GM12878 (cell line): ENCODE measurements around the gene RHOBTB1. TPM values are rescaled to one million over a fixed set of nuclear protein-coding genes. Genes with fewer than 3 reads are reported as not detected.

Experiments used
- ATAC-seq: fragments of 200-7000 bp; cut with Tn5 transposase; 3 replicates; pipeline ENCODE4 v1.9.1; 2020; ENCODE audit warnings: mild to moderate bottlenecking, moderate library complexity
- BruUV-seq: library from RNA; stranded (reverse); fragments of 400-500 nt; replicated peaks from 2 replicates; lab custom pipeline; 2021; lab: Mats Ljungman, UMichigan
- CTCF ChIA-PET: fragments of 300-600 bp; sonication (Branson Sonifier 250); formaldehyde crosslinking; extraction: SDS; loops from one replicate; lab custom pipeline; 2021; ENCODE audit warnings: inconsistent platforms; lab: Yijun Ruan, JAX
- POLR2A ChIA-PET: fragments of 350-600 bp; formaldehyde crosslinking; extraction: SDS; loops from one replicate; lab custom pipeline; 2021; ENCODE audit warnings: inconsistent platforms; lab: Charles Lee
- RAD21 ChIA-PET: fragments of 300-600 bp; sonication (Branson Sonifier 250); formaldehyde crosslinking; loops from one replicate; lab custom pipeline; 2023; ENCODE audit warnings: antibody characterized with exemption; ENCODE audit not compliant: unreplicated experiment; lab: Charles Lee
- SMC1A ChIA-PET: fragments of 300-600 bp; sonication (Branson Sonifier 250); formaldehyde crosslinking; loops from one replicate; lab custom pipeline; 2023; ENCODE audit not compliant: unreplicated experiment, uncharacterized antibody; lab: Charles Lee
- DNase-seq: peaks from one replicate; pipeline ENCODE4 v3.0.0-alpha.2; 2011; ENCODE audit warnings: low read depth, low spot score
- FAIRE-seq: peaks from 3 replicates; lab custom pipeline; 2011; peaks lifted over from hg19 to GRCh38; lab: Jason Lieb, UNC
- H2AFZ ChIP-seq: 2 replicates; pipeline ENCODE4 v1.6.0; 2011; ENCODE audit warnings: low read depth, low read length, control low read depth; ENCODE audit not compliant: control insufficient read depth
- H3K27ac ChIP-seq: 2 replicates; pipeline ENCODE4 v1.5.1; 2011; ENCODE audit warnings: control low read depth; ENCODE audit not compliant: control insufficient read depth, insufficient read depth
- H3K27me3 ChIP-seq, 2 experiments: replicated peaks in 1 of 2; 2 replicates each; pipeline versions ENCODE4 v1.6.0 to v1.6.1; 2011; ENCODE audit warnings: low read length in 1 of 2; ENCODE audit not compliant: control insufficient read depth in 2 of 2, insufficient read depth in 2 of 2
- H3K36me3 ChIP-seq, 2 experiments: 2 replicates each; pipeline ENCODE4 v1.5.1; 2011; ENCODE audit warnings: low read length in 1 of 2; ENCODE audit not compliant: control insufficient read depth in 2 of 2, insufficient read depth in 2 of 2
- H3K4me1 ChIP-seq: 2 replicates; pipeline ENCODE4 v1.6.1; 2011; ENCODE audit warnings: mild to moderate bottlenecking, low read length, moderate library complexity, mixed read lengths; ENCODE audit not compliant: control insufficient read depth, insufficient read depth
- H3K4me2 ChIP-seq: 2 replicates; pipeline ENCODE4 v1.6.0; 2011; ENCODE audit warnings: control low read depth; ENCODE audit not compliant: control insufficient read depth, insufficient read depth
- H3K4me3 ChIP-seq: fragments of 200-600 bp; sonication (generic); 2 replicates; pipeline ENCODE4 v1.5.1; 2016
- H3K79me2 ChIP-seq: 2 replicates; pipeline ENCODE4 v1.6.0; 2011; ENCODE audit warnings: low read length; ENCODE audit not compliant: control insufficient read depth, insufficient read depth
- H3K9ac ChIP-seq: 2 replicates; pipeline ENCODE4 v1.8.0; 2011; ENCODE audit warnings: low read length, control low read depth, mixed read lengths; ENCODE audit not compliant: control insufficient read depth, insufficient read depth
- H3K9me3 ChIP-seq: replicated peaks from 3 replicates; pipeline ENCODE4 v1.5.1; 2011; ENCODE audit warnings: mild to moderate bottlenecking, low read length; ENCODE audit not compliant: control insufficient read depth, insufficient read depth
- H4K20me1 ChIP-seq: 2 replicates; pipeline ENCODE4 v1.6.0; 2011; ENCODE audit not compliant: control insufficient read depth, insufficient read depth
- HDAC6 ChIP-seq: fragments of 200-600 bp; sonication (generic); IDR thresholded peaks from one replicate; pipeline ENCODE4 v1.8.0; 2017; ENCODE audit warnings: antibody characterized with exemption; ENCODE audit not compliant: unreplicated experiment
- IRF4 ChIP-seq: IDR thresholded peaks from 2 replicates; pipeline ENCODE4 v1.6.1; 2011; ENCODE audit warnings: low read depth, low read length
- NFXL1 ChIP-seq: fragments of 450-650 bp; IDR thresholded peaks from 2 replicates; pipeline ENCODE4 v1.6.1; 2017; ENCODE audit warnings: antibody characterized with exemption, mild to moderate bottlenecking, borderline replicate concordance
- RFX5 ChIP-seq: IDR thresholded peaks from 2 replicates; pipeline ENCODE4 v1.6.1; 2011; ENCODE audit warnings: low read depth, low read length, improper control_type of control experiment
- STAT3 ChIP-seq: IDR thresholded peaks from 2 replicates; pipeline ENCODE4 v1.6.1; 2011; ENCODE audit warnings: low read depth, low read length, improper control_type of control experiment
- WGBS: methylation state at CpG from one replicate; pipeline ENCODE4 v1.1.6; 2016; ENCODE audit warnings: low lambda C conversion rate; ENCODE audit not compliant: insufficient replicate concordance, insufficient coverage; ENCODE audit errors: missing lambda C conversion rate; 5-methylcytosine and 5-hydroxymethylcytosine counted together
- in situ Hi-C: fragments of 300-500 bp; cut with MboI; formaldehyde crosslinking; loops from 9 replicates; pipeline ENCODE4 v1.14.3; 2018; ENCODE audit warnings: mixed read lengths
- intact Hi-C: fragments of 100-400 bp; cut with micrococcal nuclease; formaldehyde crosslinking; loops from one replicate; pipeline ENCODE4 v1.14.2; 2022; ENCODE audit not compliant: unreplicated experiment
- polyA plus RNA-seq, 11 experiments: library from polyadenylated mRNA; depleted of rRNA in 4 of 11; unstranded in 6 of 11; stranded (reverse) in 5 of 11; fragments of >200 nt; fragmentation: Nextera tagmentation in 4 of 11; fragmentation: Illumina TruSeq in 1 of 11; extraction: Ambion mirVana in 4 of 11; extraction: Trizol in 1 of 11; gene quantifications; 1 replicate in 1 of 11; 2 replicates in 10 of 11; pipeline versions ENCODE4 v1.2.1 to v1.2.3, GENCODE V29; 2011 to 2016; ENCODE audit warnings: inconsistent platforms in 2 of 11, missing spikeins in 2 of 11, low read depth in 1 of 11
- total RNA-seq, 4 experiments: library from RNA; depleted of rRNA in 3 of 4; stranded (reverse); fragments of >200 nt in 3 of 4; fragmentation: Illumina TruSeq in 1 of 4; extraction: Trizol in 1 of 4; gene quantifications; 2 replicates each; pipeline versions ENCODE4 v1.2.1 to v1.2.3, GENCODE V29; 2013 to 2021
- TF ChIP-seq, protein P1 (sequence below): fragments of 450-650 bp; IDR thresholded peaks from 2 replicates; pipeline ENCODE4 v1.6.1; 2016; ENCODE audit warnings: mild to moderate bottlenecking
- TF ChIP-seq, protein P2 (sequence below): IDR thresholded peaks from 2 replicates; pipeline ENCODE4 v1.6.1; 2012; ENCODE audit warnings: low read depth, low read length, improper control_type of control experiment
- TF ChIP-seq, protein P3 (sequence below): fragments of 450-650 bp; IDR thresholded peaks from 2 replicates; pipeline ENCODE4 v1.6.1; 2016; ENCODE audit warnings: mild to moderate bottlenecking, moderate library complexity, borderline replicate concordance

The RHOBTB1 gene
- total and polyA plus RNA-seq, 10 of the 15 experiments (the other 5 are each of a cell fraction or from before 2014, with no cell fraction given) = not detected

DNA sequence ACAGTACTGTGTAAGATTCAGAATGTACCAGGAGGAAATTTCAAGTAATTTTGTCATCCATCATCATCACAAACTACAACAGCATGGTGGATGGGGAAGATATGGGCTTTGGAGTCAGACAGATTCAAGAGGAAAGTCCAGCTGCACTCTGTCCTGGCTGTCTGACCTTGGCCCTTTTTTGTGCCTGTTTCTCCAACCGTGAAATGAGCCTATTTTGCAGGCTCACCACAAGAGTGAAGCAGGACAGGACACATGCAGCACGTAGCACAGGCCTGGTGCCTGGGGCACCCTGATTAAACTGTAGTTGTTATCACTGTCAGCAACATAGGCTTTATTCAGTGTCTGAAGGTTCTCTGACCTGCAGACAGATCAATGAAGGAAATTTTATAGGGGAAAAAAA, 37.6 kb downstream of the RHOBTB1 start:
- SMC1A ChIA-PET = no interaction called here
- CTCF ChIA-PET = no interaction called here

More for the DNA sequence above, 37.6 kb downstream of the RHOBTB1 start:
- TF ChIP-seq, protein P1, sequence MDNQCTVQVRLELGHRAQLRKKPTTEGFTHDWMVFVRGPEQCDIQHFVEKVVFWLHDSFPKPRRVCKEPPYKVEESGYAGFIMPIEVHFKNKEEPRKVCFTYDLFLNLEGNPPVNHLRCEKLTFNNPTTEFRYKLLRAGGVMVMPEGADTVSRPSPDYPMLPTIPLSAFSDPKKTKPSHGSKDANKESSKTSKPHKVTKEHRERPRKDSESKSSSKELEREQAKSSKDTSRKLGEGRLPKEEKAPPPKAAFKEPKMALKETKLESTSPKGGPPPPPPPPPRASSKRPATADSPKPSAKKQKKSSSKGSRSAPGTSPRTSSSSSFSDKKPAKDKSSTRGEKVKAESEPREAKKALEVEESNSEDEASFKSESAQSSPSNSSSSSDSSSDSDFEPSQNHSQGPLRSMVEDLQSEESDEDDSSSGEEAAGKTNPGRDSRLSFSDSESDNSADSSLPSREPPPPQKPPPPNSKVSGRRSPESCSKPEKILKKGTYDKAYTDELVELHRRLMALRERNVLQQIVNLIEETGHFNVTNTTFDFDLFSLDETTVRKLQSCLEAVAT = no peak
- TF ChIP-seq IRF4 (no peak), HDAC6 (no peak), STAT3 (no peak), RFX5 (no peak), NFXL1 (no peak)
- TF ChIP-seq, protein P2, sequence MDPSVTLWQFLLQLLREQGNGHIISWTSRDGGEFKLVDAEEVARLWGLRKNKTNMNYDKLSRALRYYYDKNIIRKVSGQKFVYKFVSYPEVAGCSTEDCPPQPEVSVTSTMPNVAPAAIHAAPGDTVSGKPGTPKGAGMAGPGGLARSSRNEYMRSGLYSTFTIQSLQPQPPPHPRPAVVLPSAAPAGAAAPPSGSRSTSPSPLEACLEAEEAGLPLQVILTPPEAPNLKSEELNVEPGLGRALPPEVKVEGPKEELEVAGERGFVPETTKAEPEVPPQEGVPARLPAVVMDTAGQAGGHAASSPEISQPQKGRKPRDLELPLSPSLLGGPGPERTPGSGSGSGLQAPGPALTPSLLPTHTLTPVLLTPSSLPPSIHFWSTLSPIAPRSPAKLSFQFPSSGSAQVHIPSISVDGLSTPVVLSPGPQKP = no peak
- TF ChIP-seq, protein P3, sequence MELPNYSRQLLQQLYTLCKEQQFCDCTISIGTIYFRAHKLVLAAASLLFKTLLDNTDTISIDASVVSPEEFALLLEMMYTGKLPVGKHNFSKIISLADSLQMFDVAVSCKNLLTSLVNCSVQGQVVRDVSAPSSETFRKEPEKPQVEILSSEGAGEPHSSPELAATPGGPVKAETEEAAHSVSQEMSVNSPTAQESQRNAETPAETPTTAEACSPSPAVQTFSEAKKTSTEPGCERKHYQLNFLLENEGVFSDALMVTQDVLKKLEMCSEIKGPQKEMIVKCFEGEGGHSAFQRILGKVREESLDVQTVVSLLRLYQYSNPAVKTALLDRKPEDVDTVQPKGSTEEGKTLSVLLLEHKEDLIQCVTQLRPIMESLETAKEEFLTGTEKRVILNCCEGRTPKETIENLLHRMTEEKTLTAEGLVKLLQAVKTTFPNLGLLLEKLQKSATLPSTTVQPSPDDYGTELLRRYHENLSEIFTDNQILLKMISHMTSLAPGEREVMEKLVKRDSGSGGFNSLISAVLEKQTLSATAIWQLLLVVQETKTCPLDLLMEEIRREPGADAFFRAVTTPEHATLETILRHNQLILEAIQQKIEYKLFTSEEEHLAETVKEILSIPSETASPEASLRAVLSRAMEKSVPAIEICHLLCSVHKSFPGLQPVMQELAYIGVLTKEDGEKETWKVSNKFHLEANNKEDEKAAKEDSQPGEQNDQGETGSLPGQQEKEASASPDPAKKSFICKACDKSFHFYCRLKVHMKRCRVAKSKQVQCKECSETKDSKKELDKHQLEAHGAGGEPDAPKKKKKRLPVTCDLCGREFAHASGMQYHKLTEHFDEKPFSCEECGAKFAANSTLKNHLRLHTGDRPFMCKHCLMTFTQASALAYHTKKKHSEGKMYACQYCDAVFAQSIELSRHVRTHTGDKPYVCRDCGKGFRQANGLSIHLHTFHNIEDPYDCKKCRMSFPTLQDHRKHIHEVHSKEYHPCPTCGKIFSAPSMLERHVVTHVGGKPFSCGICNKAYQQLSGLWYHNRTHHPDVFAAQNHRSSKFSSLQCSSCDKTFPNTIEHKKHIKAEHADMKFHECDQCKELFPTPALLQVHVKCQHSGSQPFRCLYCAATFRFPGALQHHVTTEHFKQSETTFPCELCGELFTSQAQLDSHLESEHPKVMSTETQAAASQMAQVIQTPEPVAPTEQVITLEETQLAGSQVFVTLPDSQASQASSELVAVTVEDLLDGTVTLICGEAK = no peak
- TF ChIP-seq, all 136 proteins: peak for 0
- intact Hi-C loops (no loop called here), in situ Hi-C loops (no loop called here)
- FAIRE-seq (no peak), ATAC-seq (no peak), DNase-seq (no peak)
- no TSS peak for BruUV-seq
- Histone ChIP-seq H4K20me1 (no peaks in the 10 kb centered on the region), H3K36me3 (no peaks in the 10 kb centered on the region), H3K27ac (no peak overlapping the region), H2AFZ (no peak overlapping the region), H3K4me3 (no peak overlapping the region), H3K79me2 (no peaks in the 10 kb centered on the region), H3K4me1 (no peaks in the 10 kb centered on the region), H3K9me3 (no peaks in the 10 kb centered on the region; the same call in 2 of the 3 replicates), H3K9ac (no peak overlapping the region), H3K27me3 (no peaks in the 10 kb centered on the region), H3K4me2 (no peak overlapping the region)
- ChIA-PET POLR2A (no interaction called here), RAD21 (no interaction called here)
- 6% methylated on average over 2 of the region's 2 CpGs for WGBS
